ENCODE measurements around the gene SPAG16.

The SPAG16 gene

GRCh38 chr2:213959589-213959988 is 675.3 kb downstream of the SPAG16 start:
- TF ChIP-seq POLR2AphosphoS5 (IDR thresholded peaks at IDR 0.05; ENCODE audit: low read depth, low read length) (no peak), SIN3A (IDR thresholded peaks at IDR 0.05; ENCODE audit: borderline replicate concordance, insufficient read depth, low read length) (no peak), FOXP2 (optimal IDR thresholded peaks at IDR 0.05; ENCODE audit: borderline replicate concordance, extremely low read depth, extremely low read length, insufficient read depth) (no peak), TAF1 (IDR thresholded peaks at IDR 0.05; ENCODE audit: borderline replicate concordance, insufficient read depth, low read length) (no peak), REST (IDR thresholded peaks at IDR 0.05; ENCODE audit: insufficient read depth in 1 of 2, low read depth in 2 of 2, low read length in 2 of 2) (no peak)

GRCh38 chr2:213971536-213971935 is 687.3 kb downstream of the SPAG16 start:
- TF ChIP-seq POLR2AphosphoS5 (IDR thresholded peaks at IDR 0.05; ENCODE audit: low read depth, low read length): no peak
- TF ChIP-seq SIN3A (IDR thresholded peaks at IDR 0.05; ENCODE audit: borderline replicate concordance, insufficient read depth, low read length): no peak
- no peak for TF ChIP-seq TAF1 (IDR thresholded peaks at IDR 0.05; ENCODE audit: borderline replicate concordance, insufficient read depth, low read length)
- TF ChIP-seq FOXP2 (optimal IDR thresholded peaks at IDR 0.05; ENCODE audit: borderline replicate concordance, extremely low read depth, extremely low read length, insufficient read depth): no peak
- no peak for TF ChIP-seq REST (IDR thresholded peaks at IDR 0.05; ENCODE audit: insufficient read depth in 1 of 2, low read depth in 2 of 2, low read length in 2 of 2)

- no peak for TF ChIP-seq REST (IDR thresholded peaks at IDR 0.05; ENCODE audit: insufficient read depth in 1 of 2, low read depth in 2 of 2, low read length in 2 of 2)
- no peak for TF ChIP-seq SIN3A (IDR thresholded peaks at IDR 0.05; ENCODE audit: borderline replicate concordance, insufficient read depth, low read length)
- TF ChIP-seq TAF1 (IDR thresholded peaks at IDR 0.05; ENCODE audit: borderline replicate concordance, insufficient read depth, low read length): no peak
- TF ChIP-seq FOXP2 (optimal IDR thresholded peaks at IDR 0.05; ENCODE audit: borderline replicate concordance, extremely low read depth, extremely low read length, insufficient read depth): no peak
- no peak for TF ChIP-seq POLR2AphosphoS5 (IDR thresholded peaks at IDR 0.05; ENCODE audit: low read depth, low read length)
Measured at GRCh38 chr2:213980883-213981282, 696.6 kb downstream of the SPAG16 start.

GRCh38 chr2:213989207-213989606 is 704.9 kb downstream of the SPAG16 start:
- TF ChIP-seq FOXP2 (optimal IDR thresholded peaks at IDR 0.05; ENCODE audit: borderline replicate concordance, extremely low read depth, extremely low read length, insufficient read depth) (no peak), REST (IDR thresholded peaks at IDR 0.05; ENCODE audit: insufficient read depth in 1 of 2, low read depth in 2 of 2, low read length in 2 of 2) (no peak), SIN3A (IDR thresholded peaks at IDR 0.05; ENCODE audit: borderline replicate concordance, insufficient read depth, low read length) (no peak), POLR2AphosphoS5 (IDR thresholded peaks at IDR 0.05; ENCODE audit: low read depth, low read length) (no peak), TAF1 (IDR thresholded peaks at IDR 0.05; ENCODE audit: borderline replicate concordance, insufficient read depth, low read length) (no peak)
